DND-41 (cell line): ENCODE data around the gene CD4.

Source experiments
- ATAC-seq: fragments of 200-7000 bp; cut with Tn5 transposase; 3 replicates; pipeline ENCODE4 v1.9.1; 2021; ENCODE audit warnings: low read depth; ENCODE audit not compliant: insufficient read depth
- DNase-seq: peaks from one replicate; pipeline ENCODE4 v3.0.0-alpha.2; 2020
- H2AFZ ChIP-seq: 2 replicates; pipeline ENCODE4 v1.6.0; 2012; ENCODE audit warnings: low read depth, low read length
- H3K27ac ChIP-seq: 2 replicates; pipeline ENCODE4 v1.5.1; 2012; ENCODE audit warnings: low read length, inconsistent platforms
- H3K27me3 ChIP-seq: fragments of 200-600 bp; sonication (generic); 2 replicates; pipeline ENCODE4 v1.6.0; 2012; ENCODE audit warnings: low read length, mild to moderate bottlenecking, inconsistent platforms; ENCODE audit not compliant: insufficient read depth, poor library complexity
- H3K36me3 ChIP-seq: 2 replicates; pipeline ENCODE4 v1.5.1; 2012; ENCODE audit warnings: low read length, inconsistent platforms; ENCODE audit not compliant: insufficient read depth
- H3K4me1 ChIP-seq: 2 replicates; pipeline ENCODE4 v1.5.1; 2012; ENCODE audit warnings: mild to moderate bottlenecking, low read length; ENCODE audit not compliant: insufficient read depth
- H3K4me2 ChIP-seq: 2 replicates; pipeline ENCODE4 v1.6.0; 2012; ENCODE audit warnings: mild to moderate bottlenecking, moderate library complexity, low read length, inconsistent platforms; ENCODE audit not compliant: insufficient read depth
- H3K4me3 ChIP-seq, 2 experiments: fragments of 200-600 bp in 1 of 2; shearing (Covaris generic) in 1 of 2; 2 replicates each; pipeline ENCODE4 v1.5.1; 2012 to 2016; ENCODE audit warnings: inconsistent platforms in 2 of 2, low read length in 2 of 2, mild to moderate bottlenecking in 2 of 2, low read depth in 1 of 2, moderate library complexity in 1 of 2
- H3K79me2 ChIP-seq: 2 replicates; pipeline ENCODE4 v1.6.0; 2012; ENCODE audit warnings: low read length, inconsistent platforms; ENCODE audit not compliant: insufficient read depth
- H3K9ac ChIP-seq: 2 replicates; pipeline ENCODE4 v1.6.0; 2012; ENCODE audit warnings: low read depth, mild to moderate bottlenecking, inconsistent platforms, low read length, moderate library complexity
- H3K9me3 ChIP-seq: 2 replicates; pipeline ENCODE4 v1.5.1; 2012; ENCODE audit warnings: low read length, moderate library complexity, mild to moderate bottlenecking, inconsistent platforms; ENCODE audit not compliant: insufficient read depth, severe bottlenecking
- H4K20me1 ChIP-seq: 2 replicates; pipeline ENCODE4 v1.6.0; 2012; ENCODE audit warnings: low read length; ENCODE audit not compliant: insufficient read depth
- EZH2 ChIP-seq: IDR thresholded peaks from 3 replicates; pipeline ENCODE4 v1.6.1; 2012; ENCODE audit warnings: borderline replicate concordance, low read depth, mild to moderate bottlenecking, moderate library complexity, low read length, inconsistent platforms; ENCODE audit not compliant: severe bottlenecking
- TF ChIP-seq, protein P1 (sequence below): IDR thresholded peaks from 2 replicates; pipeline ENCODE4 v1.5.1; 2012; ENCODE audit warnings: borderline replicate concordance, low read length, moderate library complexity, mild to moderate bottlenecking; ENCODE audit not compliant: poor library complexity, severe bottlenecking; ENCODE audit errors: extremely low read depth

Gene CD4

DNA sequence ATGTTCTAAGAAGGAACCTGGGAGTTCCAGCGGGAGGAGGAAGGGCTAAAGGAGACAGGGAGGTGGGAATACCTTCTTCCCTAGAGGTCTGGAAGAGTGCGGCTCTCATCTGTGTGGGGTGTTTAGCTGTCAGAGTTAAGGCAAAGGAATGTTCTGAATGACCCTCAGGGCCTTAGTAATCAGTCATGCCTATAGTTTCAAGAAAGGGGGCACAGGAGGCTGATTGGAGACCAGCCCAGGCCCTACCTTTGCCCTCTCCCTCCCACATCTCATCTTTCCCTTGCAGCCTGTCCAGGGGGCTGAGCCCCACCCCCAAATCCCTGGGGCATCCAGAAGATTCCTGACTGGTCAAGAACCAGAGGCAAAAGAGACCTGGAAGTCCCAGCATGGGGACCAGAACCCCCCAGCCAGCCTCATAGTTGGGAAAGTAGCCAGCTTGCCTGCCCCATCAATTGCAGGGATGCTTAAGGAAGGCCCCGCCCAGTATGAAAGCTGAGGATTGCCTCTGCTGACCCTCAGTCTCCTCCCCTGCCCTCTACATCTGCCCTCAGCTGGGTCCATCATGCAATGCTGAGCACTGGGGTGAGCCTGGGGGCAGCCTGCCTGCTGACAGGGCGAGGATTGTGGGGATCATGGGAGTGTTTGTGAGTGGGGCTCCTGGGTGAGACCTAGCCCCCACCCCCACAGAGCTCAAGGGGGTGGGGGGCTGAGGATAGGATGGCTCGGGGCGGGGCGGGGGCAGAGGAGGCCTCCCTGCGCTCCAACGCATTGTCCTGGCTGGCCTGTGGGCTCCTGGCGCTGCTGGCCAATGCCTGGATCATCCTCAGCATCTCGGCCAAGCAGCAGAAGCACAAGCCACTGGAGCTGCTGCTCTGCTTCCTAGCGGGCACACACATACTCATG is 34.1 kb downstream of the CD4 start:
- TF ChIP-seq, protein P1, sequence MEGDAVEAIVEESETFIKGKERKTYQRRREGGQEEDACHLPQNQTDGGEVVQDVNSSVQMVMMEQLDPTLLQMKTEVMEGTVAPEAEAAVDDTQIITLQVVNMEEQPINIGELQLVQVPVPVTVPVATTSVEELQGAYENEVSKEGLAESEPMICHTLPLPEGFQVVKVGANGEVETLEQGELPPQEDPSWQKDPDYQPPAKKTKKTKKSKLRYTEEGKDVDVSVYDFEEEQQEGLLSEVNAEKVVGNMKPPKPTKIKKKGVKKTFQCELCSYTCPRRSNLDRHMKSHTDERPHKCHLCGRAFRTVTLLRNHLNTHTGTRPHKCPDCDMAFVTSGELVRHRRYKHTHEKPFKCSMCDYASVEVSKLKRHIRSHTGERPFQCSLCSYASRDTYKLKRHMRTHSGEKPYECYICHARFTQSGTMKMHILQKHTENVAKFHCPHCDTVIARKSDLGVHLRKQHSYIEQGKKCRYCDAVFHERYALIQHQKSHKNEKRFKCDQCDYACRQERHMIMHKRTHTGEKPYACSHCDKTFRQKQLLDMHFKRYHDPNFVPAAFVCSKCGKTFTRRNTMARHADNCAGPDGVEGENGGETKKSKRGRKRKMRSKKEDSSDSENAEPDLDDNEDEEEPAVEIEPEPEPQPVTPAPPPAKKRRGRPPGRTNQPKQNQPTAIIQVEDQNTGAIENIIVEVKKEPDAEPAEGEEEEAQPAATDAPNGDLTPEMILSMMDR: no peak
- TF ChIP-seq EZH2: no peak
- Histone ChIP-seq H3K9me3 (no peaks in the 10 kb centered on the region), H2AFZ (no peak overlapping the region), H3K4me2 (no peak overlapping the region), H3K4me3 (no peak overlapping the region), H3K4me1 (peaks cover 22% of the 10 kb centered on the region), H3K9ac (no peak overlapping the region), H3K27ac (no peak overlapping the region), H3K36me3 (no peaks in the 10 kb centered on the region), H3K27me3 (peaks cover 76% of the 10 kb centered on the region), H4K20me1 (peaks cover 14% of the 10 kb centered on the region; the same call in 1 of the 2 replicates), H3K79me2 (no peaks in the 10 kb centered on the region)
- DNase-seq (no peak), ATAC-seq (no peak)

DNA sequence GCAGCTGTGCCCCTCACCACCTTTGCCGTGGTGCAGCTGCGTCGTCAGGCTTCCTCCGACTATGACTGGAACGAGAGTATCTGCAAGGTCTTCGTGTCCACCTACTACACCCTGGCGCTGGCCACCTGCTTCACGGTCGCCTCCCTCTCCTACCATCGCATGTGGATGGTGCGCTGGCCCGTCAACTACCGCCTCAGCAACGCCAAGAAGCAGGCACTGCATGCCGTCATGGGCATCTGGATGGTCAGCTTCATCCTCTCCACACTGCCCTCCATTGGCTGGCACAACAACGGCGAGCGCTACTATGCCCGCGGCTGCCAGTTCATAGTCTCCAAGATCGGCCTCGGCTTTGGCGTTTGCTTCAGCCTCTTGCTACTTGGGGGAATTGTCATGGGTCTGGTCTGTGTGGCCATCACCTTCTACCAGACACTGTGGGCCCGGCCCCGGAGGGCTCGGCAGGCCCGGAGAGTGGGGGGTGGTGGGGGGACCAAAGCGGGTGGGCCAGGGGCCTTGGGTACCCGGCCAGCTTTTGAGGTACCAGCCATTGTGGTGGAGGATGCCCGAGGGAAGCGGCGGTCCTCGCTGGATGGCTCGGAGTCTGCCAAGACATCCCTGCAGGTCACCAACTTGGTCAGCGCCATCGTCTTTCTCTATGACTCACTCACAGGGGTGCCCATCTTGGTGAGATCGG is 34.9 kb downstream of the CD4 start:
- Histone ChIP-seq H3K4me3 (no peak overlapping the region), H4K20me1 (peaks cover 14% of the 10 kb centered on the region; the same call in 1 of the 2 replicates), H3K79me2 (no peaks in the 10 kb centered on the region), H2AFZ (no peak overlapping the region), H3K4me1 (peaks cover 30% of the 10 kb centered on the region), H3K27me3 (peaks cover 84% of the 10 kb centered on the region), H3K9ac (no peak overlapping the region), H3K27ac (no peak overlapping the region), H3K9me3 (no peaks in the 10 kb centered on the region), H3K4me2 (no peak overlapping the region), H3K36me3 (no peaks in the 10 kb centered on the region)
- ATAC-seq: no peak
- no peak for DNase-seq
- TF ChIP-seq, protein P1: no peak
- TF ChIP-seq EZH2: no peak

DNA sequence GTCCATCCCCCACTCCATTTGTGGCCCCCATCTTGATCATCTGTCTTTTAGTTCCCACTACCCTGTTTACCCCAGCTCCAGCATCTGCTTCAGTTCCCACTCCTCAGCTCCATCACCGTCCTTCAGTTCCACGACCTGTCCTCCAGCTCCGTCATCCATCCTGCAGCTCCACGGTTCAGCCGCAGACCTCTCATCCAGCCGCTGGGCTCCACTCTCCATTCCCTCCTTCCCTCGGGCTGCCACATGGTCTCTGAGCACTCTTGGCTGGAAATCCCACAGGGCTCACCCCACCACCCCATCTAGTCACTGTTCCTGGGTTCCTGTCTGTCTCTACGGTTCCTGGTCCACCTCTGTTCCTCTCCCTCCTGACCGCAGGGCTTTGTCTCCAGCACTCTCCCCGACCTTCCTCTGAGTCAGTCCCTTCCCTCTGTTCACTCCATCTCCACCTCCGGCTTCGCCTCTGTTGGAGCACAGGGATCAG is 35.6 kb downstream of the CD4 start:
- no peaks in the 10 kb centered on the region for H3K79me2 ChIP-seq
- peaks cover 17% of the 10 kb centered on the region for H4K20me1 ChIP-seq
- H3K4me3 ChIP-seq: no peak overlapping the region
- no peaks in the 10 kb centered on the region for H3K9me3 ChIP-seq
- DNase-seq: no peak
- H3K27me3 ChIP-seq: peaks cover 87% of the 10 kb centered on the region
- no peaks in the 10 kb centered on the region for H3K36me3 ChIP-seq
- ATAC-seq: no peak
- TF ChIP-seq, protein P1: no peak
- TF ChIP-seq EZH2: no peak
- no peak overlapping the region for H3K9ac ChIP-seq
- H3K27ac ChIP-seq: no peak overlapping the region
- H2AFZ ChIP-seq: no peak overlapping the region
- H3K4me2 ChIP-seq: no peak overlapping the region
- peaks cover 31% of the 10 kb centered on the region for H3K4me1 ChIP-seq
